GM23338 (cell line): ENCODE measurements around the gene PER2. TPM values are rescaled to one million over a fixed set of nuclear protein-coding genes. Genes with fewer than 3 reads are reported as not detected.

Source experiments
- ATAC-seq: fragments of 200-7000 bp; cut with Tn5 transposase; 3 replicates; pipeline ENCODE4 v1.9.1; 2020
- DNase-seq: peaks from one replicate; pipeline ENCODE4 v3.0.0-alpha.2; 2015; ENCODE audit warnings: low spot score
- H2AFZ ChIP-seq: fragments of 200-600 bp; sonication (generic); 2 replicates; pipeline ENCODE4 v1.8.0; 2016; ENCODE audit warnings: antibody characterized with exemption, mild to moderate bottlenecking, moderate library complexity
- H3F3A ChIP-seq: fragments of 200-600 bp; sonication (generic); replicated peaks from 2 replicates; pipeline ENCODE4 v1.8.0; 2017; ENCODE audit warnings: antibody characterized with exemption, mixed run types, low read depth
- H3K27ac ChIP-seq: fragments of 200-600 bp; sonication (generic); 2 replicates; pipeline ENCODE4 v1.6.1; 2016; ENCODE audit warnings: low read depth
- H3K27me3 ChIP-seq: fragments of 200-600 bp; sonication (generic); 2 replicates; pipeline ENCODE4 v1.8.0; 2016; ENCODE audit warnings: mild to moderate bottlenecking, mixed run types, moderate library complexity; ENCODE audit not compliant: insufficient read depth
- H3K36me3 ChIP-seq: fragments of 200-600 bp; sonication (generic); 2 replicates; pipeline ENCODE4 v1.8.0; 2016; ENCODE audit warnings: mild to moderate bottlenecking; ENCODE audit not compliant: insufficient read depth
- H3K4me1 ChIP-seq: fragments of 200-600 bp; sonication (generic); 2 replicates; pipeline ENCODE4 v1.8.0; 2016; ENCODE audit warnings: mild to moderate bottlenecking, moderate library complexity; ENCODE audit not compliant: insufficient read depth
- H3K4me2 ChIP-seq: fragments of 200-600 bp; sonication (generic); 2 replicates; pipeline ENCODE4 v1.7.1; 2017; ENCODE audit warnings: mixed run types
- H3K4me3 ChIP-seq: fragments of 200-600 bp; sonication (generic); 2 replicates; pipeline ENCODE4 v1.6.1; 2016; ENCODE audit warnings: mixed run types
- H3K79me2 ChIP-seq: fragments of 200-600 bp; sonication (generic); replicated peaks from 2 replicates; pipeline ENCODE4 v1.8.0; 2017; ENCODE audit warnings: mild to moderate bottlenecking; ENCODE audit not compliant: insufficient read depth
- H3K9me2 ChIP-seq: fragments of 200-600 bp; sonication (generic); 2 replicates; pipeline ENCODE4 v1.8.0; 2017; ENCODE audit not compliant: insufficient read depth
- H4K20me1 ChIP-seq: fragments of 200-600 bp; sonication (generic); replicated peaks from 2 replicates; pipeline ENCODE4 v1.8.0; 2017; ENCODE audit warnings: mild to moderate bottlenecking; ENCODE audit not compliant: insufficient read depth
- H3K27ac Mint-ChIP-seq: 2 replicates; pipeline ENCODE4 v1.8.0; 2020; ENCODE audit warnings: inconsistent platforms, mild to moderate bottlenecking, moderate library complexity, mixed read lengths
- H3K27me3 Mint-ChIP-seq: 3 replicates; pipeline ENCODE4 v1.8.0; 2022; ENCODE audit warnings: low read depth, mild to moderate bottlenecking, moderate library complexity, mixed read lengths, inconsistent platforms; ENCODE audit not compliant: insufficient read depth, poor library complexity
- H3K36me3 Mint-ChIP-seq: 3 replicates; pipeline ENCODE4 v1.8.0; 2021; ENCODE audit warnings: low read depth, mild to moderate bottlenecking, inconsistent platforms, moderate library complexity, mixed read lengths
- H3K4me1 Mint-ChIP-seq: 3 replicates; pipeline ENCODE4 v1.8.0; 2020; ENCODE audit warnings: mild to moderate bottlenecking, inconsistent platforms, mixed read lengths
- H3K4me3 Mint-ChIP-seq: 3 replicates; pipeline ENCODE4 v1.8.0; 2021; ENCODE audit warnings: moderate library complexity, mild to moderate bottlenecking, inconsistent platforms, mixed read lengths
- H3K9me3 Mint-ChIP-seq: 3 replicates; pipeline ENCODE4 v1.8.0; 2020; ENCODE audit warnings: moderate library complexity, mild to moderate bottlenecking, inconsistent platforms, mixed read lengths
- JUNB ChIP-seq: IDR thresholded peaks from one replicate; pipeline ENCODE4 v1.6.1; 2016; ENCODE audit warnings: antibody characterized with exemption; ENCODE audit not compliant: unreplicated experiment
- POLR2AphosphoS5 ChIP-seq: IDR thresholded peaks from 2 replicates; pipeline ENCODE4 v1.6.1; 2016; ENCODE audit warnings: antibody characterized with exemption, low read depth
- STAT1 ChIP-seq: IDR thresholded peaks from one replicate; pipeline ENCODE4 v1.6.1; 2016; ENCODE audit warnings: antibody characterized with exemption; ENCODE audit not compliant: unreplicated experiment
- polyA plus RNA-seq: library from polyadenylated mRNA; unstranded; fragments of >200 nt; fragmentation: Nextera tagmentation; extraction: Ambion mirVana; gene quantifications from 2 replicates; pipeline ENCODE4 v1.2.1, GENCODE V29; 2016
- total RNA-seq: library from RNA; depleted of rRNA; stranded (reverse); fragments of >200 nt; shearing (Covaris generic); gene quantifications from 2 replicates; pipeline ENCODE4 v1.2.3, GENCODE V29; 2014
- TF ChIP-seq, protein P1 (sequence below): fragments of 250-450 bp; sonication (Bioruptor Pico); IDR thresholded peaks from 2 replicates; pipeline ENCODE4 v1.5.0; 2020; ENCODE audit warnings: mild to moderate bottlenecking, moderate library complexity

PER2 gene
- total and polyA plus RNA-seq, 2 experiments from 2014 or later = 2.2 to 4.6 TPM

DNA sequence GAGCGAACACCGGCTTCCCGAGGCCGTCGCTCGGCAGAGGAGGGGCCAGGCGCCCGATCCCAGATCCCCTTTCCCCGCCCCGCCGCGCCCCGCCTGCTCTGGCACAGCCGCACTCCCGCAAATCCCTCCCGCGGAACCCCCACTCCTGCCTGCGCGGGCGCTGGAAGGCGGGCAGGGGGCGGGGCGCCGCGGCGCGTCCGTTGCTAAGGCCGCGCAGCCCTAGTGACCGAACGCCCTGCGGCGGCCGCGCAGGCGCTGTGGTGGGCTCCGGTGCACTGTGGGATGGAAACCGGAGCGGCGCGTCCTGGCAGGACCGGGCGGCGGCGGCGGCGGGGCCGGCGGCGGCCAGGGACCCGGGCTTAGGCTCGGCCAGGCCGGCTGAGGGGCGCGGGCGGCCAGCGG, 31.8 kb upstream of the PER2 start, which contains the start of gene TRAF3IP1:
TRAF3IP1 (plus strand) TSS at position 273 of the 402 bp plus-strand sequence. CDS start 145 bp downstream, outside the sequence.
- ATAC-seq = peak; percentile 92
- Mint-ChIP-seq H3K36me3 (no peaks in the 10 kb centered on the region), H3K4me1 (peaks cover 9% of the 10 kb centered on the region; the same call in 2 of the 3 replicates), H3K27me3 (peaks cover 9% of the 10 kb centered on the region), H3K9me3 (peaks cover 3% of the 10 kb centered on the region; the same call in 1 of the 3 replicates), H3K27ac (no peak within 1 kb of the TSS), H3K4me3 (peak within 1 kb of the TSS; percentile 86)
- H3K4me2 ChIP-seq = peak within 1 kb of the TSS; percentile 94
- no peaks in the 10 kb centered on the region for H3K9me2 ChIP-seq
- DNase-seq = peak; percentile 95
- no peaks in the 10 kb centered on the region for H4K20me1 ChIP-seq
- H2AFZ ChIP-seq = peak within 1 kb of the TSS; percentile 98
- H3K36me3 ChIP-seq = no peaks in the 10 kb centered on the region
- H3K79me2 ChIP-seq = 0 out of 2 replicates have a peak, but pooled peaks cover 13% of the 10 kb centered on the region
- H3K27me3 ChIP-seq = peaks cover 7% of the 10 kb centered on the region
- no peak within 1 kb of the TSS for H3K27ac ChIP-seq
- TF ChIP-seq, protein P1, sequence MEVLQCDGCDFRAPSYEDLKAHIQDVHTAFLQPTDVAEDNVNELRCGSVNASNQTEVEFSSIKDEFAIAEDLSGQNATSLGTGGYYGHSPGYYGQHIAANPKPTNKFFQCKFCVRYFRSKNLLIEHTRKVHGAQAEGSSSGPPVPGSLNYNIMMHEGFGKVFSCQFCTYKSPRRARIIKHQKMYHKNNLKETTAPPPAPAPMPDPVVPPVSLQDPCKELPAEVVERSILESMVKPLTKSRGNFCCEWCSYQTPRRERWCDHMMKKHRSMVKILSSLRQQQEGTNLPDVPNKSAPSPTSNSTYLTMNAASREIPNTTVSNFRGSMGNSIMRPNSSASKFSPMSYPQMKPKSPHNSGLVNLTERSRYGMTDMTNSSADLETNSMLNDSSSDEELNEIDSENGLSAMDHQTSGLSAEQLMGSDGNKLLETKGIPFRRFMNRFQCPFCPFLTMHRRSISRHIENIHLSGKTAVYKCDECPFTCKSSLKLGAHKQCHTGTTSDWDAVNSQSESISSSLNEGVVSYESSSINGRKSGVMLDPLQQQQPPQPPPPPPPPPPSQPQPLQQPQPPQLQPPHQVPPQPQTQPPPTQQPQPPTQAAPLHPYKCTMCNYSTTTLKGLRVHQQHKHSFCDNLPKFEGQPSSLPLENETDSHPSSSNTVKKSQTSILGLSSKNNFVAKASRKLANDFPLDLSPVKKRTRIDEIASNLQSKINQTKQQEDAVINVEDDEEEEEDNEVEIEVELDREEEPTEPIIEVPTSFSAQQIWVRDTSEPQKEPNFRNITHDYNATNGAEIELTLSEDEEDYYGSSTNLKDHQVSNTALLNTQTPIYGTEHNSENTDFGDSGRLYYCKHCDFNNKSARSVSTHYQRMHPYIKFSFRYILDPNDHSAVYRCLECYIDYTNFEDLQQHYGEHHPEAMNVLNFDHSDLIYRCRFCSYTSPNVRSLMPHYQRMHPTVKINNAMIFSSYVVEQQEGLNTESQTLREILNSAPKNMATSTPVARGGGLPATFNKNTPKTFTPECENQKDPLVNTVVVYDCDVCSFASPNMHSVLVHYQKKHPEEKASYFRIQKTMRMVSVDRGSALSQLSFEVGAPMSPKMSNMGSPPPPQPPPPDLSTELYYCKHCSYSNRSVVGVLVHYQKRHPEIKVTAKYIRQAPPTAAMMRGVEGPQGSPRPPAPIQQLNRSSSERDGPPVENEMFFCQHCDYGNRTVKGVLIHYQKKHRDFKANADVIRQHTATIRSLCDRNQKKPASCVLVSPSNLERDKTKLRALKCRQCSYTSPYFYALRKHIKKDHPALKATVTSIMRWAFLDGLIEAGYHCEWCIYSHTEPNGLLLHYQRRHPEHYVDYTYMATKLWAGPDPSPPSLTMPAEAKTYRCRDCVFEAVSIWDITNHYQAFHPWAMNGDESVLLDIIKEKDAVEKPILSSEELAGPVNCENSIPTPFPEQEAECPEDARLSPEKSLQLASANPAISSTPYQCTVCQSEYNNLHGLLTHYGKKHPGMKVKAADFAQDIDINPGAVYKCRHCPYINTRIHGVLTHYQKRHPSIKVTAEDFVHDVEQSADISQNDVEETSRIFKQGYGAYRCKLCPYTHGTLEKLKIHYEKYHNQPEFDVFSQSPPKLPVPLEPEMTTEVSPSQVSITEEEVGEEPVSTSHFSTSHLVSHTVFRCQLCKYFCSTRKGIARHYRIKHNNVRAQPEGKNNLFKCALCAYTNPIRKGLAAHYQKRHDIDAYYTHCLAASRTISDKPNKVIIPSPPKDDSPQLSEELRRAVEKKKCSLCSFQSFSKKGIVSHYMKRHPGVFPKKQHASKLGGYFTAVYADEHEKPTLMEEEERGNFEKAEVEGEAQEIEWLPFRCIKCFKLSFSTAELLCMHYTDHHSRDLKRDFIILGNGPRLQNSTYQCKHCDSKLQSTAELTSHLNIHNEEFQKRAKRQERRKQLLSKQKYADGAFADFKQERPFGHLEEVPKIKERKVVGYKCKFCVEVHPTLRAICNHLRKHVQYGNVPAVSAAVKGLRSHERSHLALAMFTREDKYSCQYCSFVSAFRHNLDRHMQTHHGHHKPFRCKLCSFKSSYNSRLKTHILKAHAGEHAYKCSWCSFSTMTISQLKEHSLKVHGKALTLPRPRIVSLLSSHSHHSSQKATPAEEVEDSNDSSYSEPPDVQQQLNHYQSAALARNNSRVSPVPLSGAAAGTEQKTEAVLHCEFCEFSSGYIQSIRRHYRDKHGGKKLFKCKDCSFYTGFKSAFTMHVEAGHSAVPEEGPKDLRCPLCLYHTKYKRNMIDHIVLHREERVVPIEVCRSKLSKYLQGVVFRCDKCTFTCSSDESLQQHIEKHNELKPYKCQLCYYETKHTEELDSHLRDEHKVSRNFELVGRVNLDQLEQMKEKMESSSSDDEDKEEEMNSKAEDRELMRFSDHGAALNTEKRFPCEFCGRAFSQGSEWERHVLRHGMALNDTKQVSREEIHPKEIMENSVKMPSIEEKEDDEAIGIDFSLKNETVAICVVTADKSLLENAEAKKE (CRISPR knock-in tag) = no peak
- peak; percentile 35; the same call in 1 of the 2 replicates for TF ChIP-seq POLR2AphosphoS5
- no peaks in the 10 kb centered on the region for H3F3A ChIP-seq
- peak within 1 kb of the TSS; percentile 68 for H3K4me3 ChIP-seq
- peaks cover 9% of the 10 kb centered on the region; the same call in 1 of the 2 replicates for H3K4me1 ChIP-seq

DNA sequence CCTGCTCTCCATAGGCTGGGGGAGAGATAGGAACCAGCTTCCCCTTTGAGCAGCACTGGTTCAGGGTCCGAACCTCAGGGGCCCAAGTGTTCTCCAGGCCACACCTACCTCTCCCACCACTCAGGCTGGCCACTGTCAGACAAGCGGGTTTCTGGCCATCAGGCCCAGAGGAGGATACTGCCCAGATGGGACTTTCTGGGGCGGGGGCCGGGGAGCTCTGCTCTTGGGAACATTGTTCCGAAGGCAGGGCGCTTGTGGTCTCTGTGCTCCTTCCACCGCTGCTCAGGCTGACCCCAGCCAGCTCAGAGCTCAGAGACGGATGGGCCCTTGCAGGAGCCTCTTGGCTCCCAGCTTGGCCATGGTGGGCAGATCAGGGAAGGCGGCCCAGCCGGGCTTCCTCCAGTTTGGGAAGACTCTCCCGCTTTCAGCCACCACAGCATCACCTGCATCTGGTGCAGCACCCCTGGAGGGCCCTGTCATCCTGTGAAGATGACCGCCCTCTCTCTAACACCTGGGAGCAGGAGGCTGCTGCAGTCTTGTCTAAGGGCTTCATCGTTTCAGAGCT, 26.7 kb upstream of the PER2 start:
- peaks cover 12% of the 10 kb centered on the region for H3K27me3 Mint-ChIP-seq
- no peak for DNase-seq
- Histone ChIP-seq H3F3A (no peaks in the 10 kb centered on the region), H2AFZ (no peak overlapping the region), H3K27me3 (peaks cover 7% of the 10 kb centered on the region), H3K9me2 (no peaks in the 10 kb centered on the region), H4K20me1 (no peaks in the 10 kb centered on the region), H3K79me2 (no peaks in the 10 kb centered on the region), H3K36me3 (no peaks in the 10 kb centered on the region), H3K4me3 (no peak overlapping the region), H3K4me2 (no peak overlapping the region), H3K27ac (no peak overlapping the region), H3K4me1 (peaks cover 9% of the 10 kb centered on the region; the same call in 1 of the 2 replicates)
- no peak overlapping the region for H3K4me3 Mint-ChIP-seq
- peaks cover 3% of the 10 kb centered on the region; the same call in 1 of the 3 replicates for H3K9me3 Mint-ChIP-seq
- no peak for ATAC-seq
- H3K4me1 Mint-ChIP-seq = no peaks in the 10 kb centered on the region; the same call in 2 of the 3 replicates
- H3K36me3 Mint-ChIP-seq = no peaks in the 10 kb centered on the region
- no peak overlapping the region for H3K27ac Mint-ChIP-seq
- TF ChIP-seq, protein P1 (CRISPR knock-in tag) = no peak
- TF ChIP-seq JUNB (no peak), STAT1 (no peak)
